Osteoblast (primary cell): ENCODE data around the gene CCDC50. TPM values are rescaled to one million over a fixed set of nuclear protein-coding genes. Genes with fewer than 3 reads are reported as not detected.

ENCODE experiments used
- DNase-seq: peaks from one replicate; pipeline ENCODE4 v3.0.0; 2011; ENCODE audit warnings: low spot score, mixed read lengths; ENCODE audit not compliant: insufficient read length; ENCODE audit errors: missing footprints
- H2AFZ ChIP-seq: 2 replicates; pipeline ENCODE4 v1.6.0; 2011; ENCODE audit warnings: mild to moderate bottlenecking, low read length
- H3K27ac ChIP-seq: 2 replicates; pipeline ENCODE4 v1.5.1; 2011; ENCODE audit warnings: mild to moderate bottlenecking, low read depth, low read length, moderate library complexity
- H3K27me3 ChIP-seq: 2 replicates; pipeline ENCODE4 v1.6.0; 2012; ENCODE audit warnings: mild to moderate bottlenecking, control low read depth, inconsistent platforms, low read length, moderate library complexity; ENCODE audit not compliant: insufficient read depth
- H3K36me3 ChIP-seq: 2 replicates; pipeline ENCODE4 v1.5.1; 2011; ENCODE audit warnings: mild to moderate bottlenecking, low read length, control low read depth, moderate library complexity; ENCODE audit not compliant: insufficient read depth
- H3K4me1 ChIP-seq: 2 replicates; pipeline ENCODE4 v1.5.1; 2011; ENCODE audit warnings: mild to moderate bottlenecking, low read length, control low read depth, moderate library complexity; ENCODE audit not compliant: insufficient read depth
- H3K4me2 ChIP-seq: 2 replicates; pipeline ENCODE4 v1.6.0; 2011; ENCODE audit warnings: mild to moderate bottlenecking, low read length; ENCODE audit not compliant: insufficient read depth
- H3K4me3 ChIP-seq: fragments of 200-600 bp; sonication (generic); 3 replicates; pipeline ENCODE4 v1.5.1; 2012; ENCODE audit warnings: mild to moderate bottlenecking, low read length, inconsistent platforms; ENCODE audit not compliant: insufficient read depth
- H3K79me2 ChIP-seq: 2 replicates; pipeline ENCODE4 v1.6.0; 2012; ENCODE audit warnings: mild to moderate bottlenecking, low read length, control low read depth, inconsistent platforms; ENCODE audit not compliant: insufficient read depth
- H3K9me3 ChIP-seq: 2 replicates; pipeline ENCODE4 v1.5.1; 2011; ENCODE audit warnings: low read depth, low read length, control low read depth
- H4K20me1 ChIP-seq: 2 replicates; pipeline ENCODE4 v1.6.0; 2012; ENCODE audit warnings: mild to moderate bottlenecking, low read length, control low read depth; ENCODE audit not compliant: insufficient read depth
- CTCF ChIP-seq: IDR thresholded peaks from 2 replicates; pipeline ENCODE4 v1.5.1; 2011; ENCODE audit warnings: mild to moderate bottlenecking, low read depth, low read length, moderate library complexity; ENCODE audit errors: extremely low read depth
- total RNA-seq: library from RNA; depleted of rRNA; stranded (reverse); fragments of >200 nt; gene quantifications from 2 replicates; pipeline ENCODE4 v1.2.3, GENCODE V29; 2012

The CCDC50 gene
- total RNA-seq, 1 donor: 78.2 TPM

GRCh38 chr3:191440532-191440931 lies 111.3 kb downstream of the CCDC50 start:
- Histone ChIP-seq H3K4me1 (no peaks in the 10 kb centered on the region), H4K20me1 (no peaks in the 10 kb centered on the region), H3K4me2 (no peak overlapping the region), H3K27me3 (no peaks in the 10 kb centered on the region), H3K79me2 (no peaks in the 10 kb centered on the region), H2AFZ (no peak overlapping the region), H3K9me3 (no peaks in the 10 kb centered on the region), H3K27ac (no peak overlapping the region), H3K36me3 (no peaks in the 10 kb centered on the region), H3K4me3 (no peak overlapping the region)
- no peak for TF ChIP-seq CTCF
- DNase-seq: no peak

- Histone ChIP-seq H3K4me1 (no peaks in the 10 kb centered on the region), H3K9me3 (no peaks in the 10 kb centered on the region), H4K20me1 (no peaks in the 10 kb centered on the region), H2AFZ (no peak overlapping the region), H3K27me3 (no peaks in the 10 kb centered on the region), H3K79me2 (no peaks in the 10 kb centered on the region), H3K27ac (no peak overlapping the region), H3K36me3 (no peaks in the 10 kb centered on the region), H3K4me3 (no peak overlapping the region), H3K4me2 (no peak overlapping the region)
- DNase-seq: no peak
- TF ChIP-seq CTCF: no peak
These were observed 112.5 kb downstream of the CCDC50 start for GRCh38 chr3:191441687-191442086.

- no peaks in the 10 kb centered on the region for H3K4me1 ChIP-seq
- TF ChIP-seq CTCF: no peak
- H3K9me3 ChIP-seq: no peaks in the 10 kb centered on the region
- H3K36me3 ChIP-seq: no peaks in the 10 kb centered on the region
- no peak overlapping the region for H2AFZ ChIP-seq
- no peak overlapping the region for H3K27ac ChIP-seq
- H3K27me3 ChIP-seq: no peaks in the 10 kb centered on the region
- no peaks in the 10 kb centered on the region for H3K79me2 ChIP-seq
- no peak overlapping the region for H3K4me3 ChIP-seq
- no peaks in the 10 kb centered on the region for H4K20me1 ChIP-seq
- no peak overlapping the region for H3K4me2 ChIP-seq
- DNase-seq: no peak
These were observed 115.4 kb downstream of the CCDC50 start for GRCh38 chr3:191444569-191444968.

Other genes starting within 250 kb of the CCDC50 start
- under 0.01 TPM in 1 of 2 replicates, not detected in the other for gene OSTN, start 130.2 kb upstream of the CCDC50 start, total RNA-seq
- gene UTS2B, start 1.1 kb downstream of the CCDC50 start, total RNA-seq: 0.59 and 1.1 TPM in 2 replicates
- gene PYDC2, start 131.8 kb downstream of the CCDC50 start, total RNA-seq: not detected in 2 replicates